Effector CD8-positive, alpha-beta T cell (primary cell): Measurements from ENCODE around the gene SGCG.

ENCODE experiments used
- DNase-seq: peaks from one replicate; lab custom pipeline; 2025; lab: John Stamatoyannopoulos, UW

Gene SGCG

DNA sequence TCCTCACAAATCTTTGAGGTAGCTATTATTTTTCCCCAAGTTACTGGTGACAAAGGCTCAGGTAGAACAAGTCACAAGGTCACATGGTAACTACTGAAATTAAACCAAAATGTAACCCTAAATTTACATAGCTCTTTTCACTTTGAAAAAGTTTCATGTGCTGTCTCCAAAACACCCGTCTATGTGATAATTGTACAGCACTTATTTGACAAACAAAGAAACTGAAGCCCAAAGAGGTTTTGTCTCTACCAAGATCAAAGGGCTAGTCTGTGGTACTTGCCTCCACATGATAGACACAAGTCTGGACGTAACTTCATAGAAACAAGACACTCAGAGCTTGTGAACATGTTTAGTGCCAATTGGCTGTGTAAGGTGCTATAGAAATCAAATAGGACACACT lies 144.4 kb downstream of the SGCG start:
- DNase-seq: no peak

DNA sequence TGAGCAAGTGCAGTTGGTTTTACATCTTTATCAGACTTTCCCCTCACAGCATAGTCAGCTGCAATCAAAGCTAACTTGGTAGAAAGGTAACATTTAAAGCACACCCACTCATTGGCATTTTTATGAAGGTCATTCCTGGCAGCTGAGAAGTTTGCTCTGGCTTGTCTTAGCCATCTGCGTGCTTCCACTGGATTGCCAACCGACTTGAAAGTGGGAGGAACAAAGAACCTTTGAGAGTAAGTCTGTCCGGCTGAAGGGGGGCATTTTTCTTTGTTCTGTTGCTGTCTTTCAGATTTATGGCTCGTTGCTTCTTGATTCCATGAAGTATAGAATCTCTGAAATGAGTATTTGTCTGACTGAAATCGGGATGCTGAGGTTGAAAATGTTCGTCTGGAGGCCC lies 149.6 kb downstream of the SGCG start:
- no peak for DNase-seq

DNA sequence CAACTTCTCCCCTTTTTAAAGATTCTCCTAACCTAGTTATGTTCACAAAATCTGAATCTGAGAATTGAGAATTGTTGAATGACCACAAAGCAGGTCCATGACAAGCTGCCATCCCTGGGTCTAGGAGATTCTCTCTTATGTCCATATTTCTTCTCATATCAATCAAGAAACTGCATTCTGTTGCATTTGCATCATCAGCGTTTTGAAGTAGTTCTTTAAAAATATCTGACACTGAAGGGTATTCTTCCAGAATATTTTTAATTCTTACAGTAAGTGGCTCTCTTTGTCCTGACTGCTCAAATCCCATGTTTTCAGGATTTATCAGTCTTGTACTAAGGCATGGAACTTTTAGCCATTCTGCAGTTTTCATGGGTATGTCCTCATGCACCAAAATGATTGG lies 158.4 kb downstream of the SGCG start:
- no peak for DNase-seq

DNA sequence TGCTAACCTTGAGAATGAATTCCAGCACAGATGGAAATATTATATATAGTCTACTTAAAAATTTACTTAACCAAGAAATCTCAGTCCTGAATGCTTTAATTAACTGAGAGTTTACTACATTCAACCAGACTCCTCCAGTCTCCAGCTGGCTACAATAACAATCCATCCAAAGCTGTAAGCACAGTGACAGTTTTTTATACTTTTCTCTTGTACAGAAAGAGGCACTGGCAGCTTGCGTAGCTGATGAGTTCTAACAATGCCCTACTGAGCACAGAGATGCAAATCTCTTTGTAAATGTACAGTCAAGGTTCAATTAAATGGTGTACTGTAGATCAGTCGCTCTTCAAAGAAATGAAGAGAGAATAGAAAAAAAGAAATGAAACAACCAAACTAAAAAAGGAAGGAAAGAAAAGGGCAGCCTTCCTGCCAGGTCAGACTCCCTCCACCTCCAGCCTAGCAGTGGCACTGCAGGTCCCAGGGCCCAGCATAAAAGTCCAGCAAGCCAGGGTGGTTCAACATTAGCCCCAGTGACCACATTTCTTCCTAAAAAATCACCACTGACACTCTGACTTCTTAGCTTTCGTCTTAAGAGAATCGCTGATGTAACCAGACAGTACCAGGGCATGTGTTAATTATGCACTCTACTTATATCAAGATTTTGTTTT lies 164.3 kb downstream of the SGCG start:
- no peak for DNase-seq

DNA sequence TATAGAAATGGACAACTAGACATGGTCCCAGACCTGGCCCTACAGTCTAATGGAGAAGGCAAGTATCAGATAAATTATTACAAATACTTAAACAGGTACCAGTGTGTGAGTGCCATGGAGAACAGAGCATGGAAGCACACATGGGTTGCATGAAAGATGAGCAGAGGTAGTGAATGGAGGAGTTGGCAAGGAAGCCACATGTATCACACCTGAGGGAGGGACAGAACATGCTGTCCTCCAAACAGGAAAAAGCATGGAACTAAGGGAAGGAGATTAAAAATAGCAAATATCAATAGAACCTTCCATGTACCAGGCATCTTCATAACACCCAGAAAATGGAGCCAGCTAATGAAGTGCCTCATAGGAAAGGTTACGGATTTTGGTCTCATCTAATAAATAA lies 166.8 kb downstream of the SGCG start:
- no peak for DNase-seq

DNA sequence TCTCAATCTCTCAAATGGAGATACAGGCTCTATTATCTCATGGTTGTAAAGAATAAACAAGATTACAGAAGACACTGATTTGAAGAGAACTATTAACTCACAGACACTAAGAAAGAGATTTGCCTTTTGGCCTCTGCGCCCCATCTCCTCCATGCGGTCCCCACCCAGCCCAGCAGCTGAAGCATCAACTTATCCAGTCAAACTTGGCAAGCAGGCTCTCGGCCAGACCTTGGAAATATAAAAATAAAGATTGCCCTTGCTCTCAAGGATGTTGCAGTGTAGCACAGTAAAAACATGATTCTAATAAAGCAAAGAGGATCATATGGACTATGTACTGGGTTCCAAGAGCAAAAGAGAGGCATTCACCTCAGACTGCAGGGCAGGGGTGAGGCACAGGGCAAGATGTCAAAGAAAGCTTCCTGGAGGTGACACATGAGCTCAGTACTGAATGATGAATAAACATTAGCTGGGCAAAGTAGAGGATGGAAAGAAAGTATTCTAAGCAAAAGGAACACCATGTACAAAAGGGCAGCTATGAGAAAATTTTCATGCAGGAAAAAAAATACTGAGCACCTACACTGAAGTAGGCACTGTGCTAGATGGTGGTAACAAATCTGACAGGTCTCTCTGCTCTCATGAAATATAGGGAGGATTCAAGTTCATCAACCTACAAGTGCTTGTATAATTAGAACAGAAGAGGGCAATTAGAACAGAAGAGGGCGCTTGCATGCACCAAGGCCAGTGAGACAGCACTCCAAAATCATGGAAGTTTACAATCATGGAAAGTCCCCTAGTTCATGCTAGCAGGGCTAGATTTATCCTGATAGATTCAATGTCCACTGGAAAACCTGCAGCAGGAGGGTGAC lies 167.7 kb downstream of the SGCG start:
- DNase-seq: no peak

DNA sequence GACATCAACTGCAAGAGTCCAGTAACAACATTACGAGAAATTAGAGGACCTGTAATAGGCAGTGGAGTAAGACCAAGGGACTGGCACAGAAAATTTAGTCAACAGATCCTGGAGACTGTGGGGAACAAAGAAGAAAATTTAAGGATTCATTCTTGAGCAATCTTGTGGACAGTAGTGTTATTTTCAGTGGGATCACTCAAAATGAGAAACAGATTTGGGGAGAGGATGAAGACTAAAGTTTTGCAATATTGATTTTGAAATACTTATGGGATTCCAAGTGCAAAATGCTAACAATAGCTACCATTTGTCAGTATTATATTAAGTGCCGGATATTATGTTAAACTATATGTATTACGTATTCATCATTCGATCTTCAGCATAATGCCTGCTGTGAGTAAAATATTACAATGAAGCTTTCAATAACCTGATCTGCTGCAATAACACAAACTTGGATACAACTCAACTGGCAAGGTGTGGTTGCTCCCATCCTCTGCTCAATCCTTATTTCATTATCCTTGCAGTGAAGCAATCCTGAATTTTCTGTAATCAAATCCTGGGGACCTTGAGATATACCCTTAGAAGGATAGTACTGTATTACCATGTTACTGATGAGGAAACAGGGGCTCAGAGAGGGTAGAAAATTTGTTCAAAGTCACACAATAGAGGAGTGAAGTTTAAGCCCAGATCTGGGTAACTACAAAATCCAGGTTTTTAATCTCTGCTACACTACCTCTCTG lies 168.6 kb downstream of the SGCG start:
- DNase-seq: no peak

DNA sequence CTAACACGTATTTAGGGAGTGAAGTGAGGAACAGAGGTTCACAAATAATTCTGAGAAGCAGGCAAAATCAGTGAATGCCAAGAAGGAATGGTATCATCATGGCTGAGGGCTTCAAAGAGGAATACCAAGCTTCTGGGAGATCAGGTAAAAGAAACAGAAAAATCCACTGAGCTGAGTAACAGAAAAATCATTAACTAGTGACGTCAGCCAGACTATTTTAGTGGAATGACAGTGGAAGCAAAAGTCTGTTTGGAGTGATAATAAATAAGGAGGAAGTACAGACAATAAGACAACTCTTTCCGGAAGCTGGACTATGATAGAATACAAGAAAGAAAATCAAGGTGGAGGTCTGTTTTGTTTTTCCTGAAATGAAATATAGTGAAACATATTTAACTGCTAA lies 169.2 kb downstream of the SGCG start:
- DNase-seq: no peak

DNA sequence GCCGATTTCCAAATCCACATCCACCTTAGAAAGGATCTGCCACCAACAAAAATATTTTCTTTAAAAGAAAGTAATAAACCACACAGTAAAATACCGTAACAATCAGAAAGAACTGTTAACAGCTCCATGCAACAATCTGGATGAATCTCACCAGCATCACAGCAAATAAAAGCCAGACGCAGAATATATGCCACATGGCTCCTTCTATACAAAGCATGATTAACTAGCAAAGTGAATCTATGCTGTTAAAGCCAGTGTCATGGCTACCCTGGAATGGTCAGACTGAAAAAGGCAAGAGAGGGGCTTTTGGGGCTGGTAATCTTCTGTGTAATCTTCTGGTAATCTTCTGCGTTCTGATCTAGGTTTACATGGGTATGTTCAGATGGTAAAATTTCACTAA lies 171.4 kb downstream of the SGCG start:
- DNase-seq: no peak

DNA sequence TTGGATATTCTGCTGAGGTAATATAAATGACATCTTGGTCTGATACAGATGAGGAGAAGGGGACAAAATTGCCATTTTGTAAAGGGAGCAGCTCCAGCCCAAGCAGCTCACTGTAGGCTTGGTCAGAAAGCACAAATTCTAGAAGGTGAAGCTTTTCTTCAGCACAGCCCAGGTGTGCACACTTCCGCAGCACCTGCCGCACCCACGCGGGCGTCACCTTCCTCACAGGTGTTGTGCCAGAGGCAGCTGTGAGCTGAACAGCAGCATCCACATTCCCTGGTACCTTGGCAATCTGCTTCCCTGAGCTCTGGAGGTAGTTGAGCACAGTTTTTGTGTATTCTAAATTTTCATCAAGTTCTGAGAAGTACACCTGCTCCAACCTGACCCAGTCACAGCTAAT lies 173.7 kb downstream of the SGCG start:
- DNase-seq: no peak

DNA sequence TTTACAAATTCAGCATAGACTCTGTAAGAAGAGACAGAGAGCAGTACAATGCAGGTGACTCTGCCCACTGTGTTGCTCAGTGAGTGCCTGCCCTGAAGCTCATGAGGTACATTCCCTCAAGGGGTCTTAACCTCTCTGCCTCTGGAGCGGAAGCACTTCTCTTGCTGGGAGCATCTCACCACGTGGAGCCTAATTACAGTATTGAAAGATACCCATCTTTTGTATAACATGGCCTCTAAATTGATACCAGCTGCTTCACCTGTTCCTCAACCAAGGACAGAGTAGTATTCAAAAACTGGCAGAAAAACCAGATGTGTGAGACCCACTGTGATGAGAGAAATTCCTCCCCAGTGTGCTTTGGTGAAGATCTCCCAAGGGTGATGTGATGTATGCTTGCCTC lies 175.6 kb downstream of the SGCG start:
- DNase-seq: no peak

DNA sequence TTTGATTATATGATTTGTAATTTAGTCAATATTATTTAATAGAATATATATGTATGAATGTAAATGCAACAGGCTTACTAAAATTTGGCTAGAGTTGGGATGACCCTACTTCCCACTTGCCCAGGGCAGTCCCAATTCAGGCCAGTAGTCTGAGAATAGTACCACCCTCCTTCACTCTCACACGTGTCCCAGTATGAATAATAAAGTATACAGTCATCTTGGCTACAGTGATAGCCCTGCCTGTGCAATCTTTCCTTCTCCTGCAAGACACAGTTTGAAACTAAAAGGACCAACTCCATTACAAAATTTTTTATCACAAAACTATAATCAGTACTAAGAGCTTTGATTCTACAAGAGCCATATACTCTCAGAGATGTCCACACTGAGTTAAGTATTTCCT lies 176.6 kb downstream of the SGCG start:
- no peak for DNase-seq

DNA sequence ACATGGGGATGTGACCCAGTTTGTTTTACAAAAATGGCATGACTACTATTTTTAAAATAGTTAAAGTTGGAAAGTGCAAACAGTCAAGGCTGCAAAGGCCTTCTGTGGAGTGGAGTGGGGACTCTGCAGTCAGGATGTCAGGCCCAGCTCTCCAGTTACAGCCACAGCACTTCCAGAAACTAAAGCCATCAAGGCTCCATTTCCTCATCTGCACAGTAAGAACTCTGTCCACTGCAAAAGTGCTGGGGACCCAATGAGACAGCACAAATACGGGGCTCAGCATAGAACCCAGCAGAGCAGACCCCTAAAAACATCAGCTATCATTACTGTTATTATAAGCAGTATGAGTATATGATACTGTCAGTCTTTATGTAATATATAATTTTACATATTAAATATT lies 179.1 kb downstream of the SGCG start:
- DNase-seq: no peak

DNA sequence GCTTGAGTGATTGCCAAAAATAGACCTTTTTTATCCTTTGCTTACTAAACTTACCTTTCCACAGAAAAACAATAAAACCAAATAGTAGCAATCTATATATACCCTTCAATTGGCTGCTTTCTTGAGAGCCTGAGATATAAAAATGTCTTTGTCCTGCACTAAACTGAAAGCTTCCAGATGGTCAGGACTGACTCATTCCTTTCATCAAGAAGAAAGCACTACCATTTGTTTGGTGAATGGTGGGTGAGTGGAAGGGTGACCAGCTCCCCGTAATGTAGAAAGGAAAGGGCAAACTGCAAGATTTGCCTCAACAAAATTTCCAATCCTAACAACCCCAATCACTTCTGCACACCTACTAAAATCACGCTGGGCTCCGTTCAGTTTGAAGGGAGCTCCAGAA lies 184.9 kb downstream of the SGCG start:
- DNase-seq: no peak

DNA sequence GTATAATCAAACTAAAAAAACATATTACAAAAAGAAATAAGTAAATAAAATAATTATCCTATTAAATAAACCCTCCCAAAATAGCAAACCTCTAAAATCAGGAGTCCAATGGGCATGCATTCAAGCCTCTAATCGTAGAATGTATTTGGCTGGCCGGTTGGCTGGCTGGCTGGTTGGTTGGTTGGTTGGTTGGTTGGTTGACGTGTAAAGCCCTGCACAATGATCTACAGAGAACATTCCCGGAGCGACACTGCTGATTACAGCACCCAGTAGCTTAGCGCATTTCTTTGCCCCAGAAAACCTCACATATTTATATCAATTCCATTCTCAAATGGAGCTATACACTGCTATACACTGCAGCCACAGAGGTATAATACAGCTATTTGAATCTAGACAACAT lies 187.1 kb downstream of the SGCG start:
- no peak for DNase-seq

DNA sequence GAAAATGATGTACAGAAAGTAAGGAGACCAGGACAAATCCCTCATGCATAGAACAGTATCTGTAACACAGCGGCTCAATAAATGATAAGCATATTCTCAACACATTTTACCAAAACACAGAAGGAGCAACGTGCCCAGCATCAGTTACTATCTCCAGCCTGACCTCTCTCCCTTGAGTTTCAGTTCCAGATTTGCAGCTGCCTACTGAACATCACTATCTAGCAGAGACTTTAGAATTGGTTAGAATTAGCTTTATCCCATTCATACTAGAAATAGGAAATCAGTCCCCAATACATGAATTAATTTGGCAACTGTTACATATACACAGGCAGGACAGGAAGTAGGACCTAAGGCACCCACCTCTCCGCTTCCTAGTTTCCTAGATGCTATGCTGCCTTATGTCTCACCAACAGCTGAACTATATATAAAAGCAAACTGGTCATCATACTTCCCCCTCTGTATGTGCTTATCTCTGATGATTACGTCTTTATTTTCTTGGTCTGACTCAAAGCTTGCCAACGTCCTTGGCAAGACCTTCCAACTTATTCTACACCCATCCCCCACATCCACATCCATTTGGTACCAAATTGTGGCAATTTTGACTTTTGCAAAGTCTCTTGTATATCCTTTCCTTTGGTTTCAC lies 191.6 kb downstream of the SGCG start:
- DNase-seq: no peak
